ENCODE measurements around the gene GATB.

DNA sequence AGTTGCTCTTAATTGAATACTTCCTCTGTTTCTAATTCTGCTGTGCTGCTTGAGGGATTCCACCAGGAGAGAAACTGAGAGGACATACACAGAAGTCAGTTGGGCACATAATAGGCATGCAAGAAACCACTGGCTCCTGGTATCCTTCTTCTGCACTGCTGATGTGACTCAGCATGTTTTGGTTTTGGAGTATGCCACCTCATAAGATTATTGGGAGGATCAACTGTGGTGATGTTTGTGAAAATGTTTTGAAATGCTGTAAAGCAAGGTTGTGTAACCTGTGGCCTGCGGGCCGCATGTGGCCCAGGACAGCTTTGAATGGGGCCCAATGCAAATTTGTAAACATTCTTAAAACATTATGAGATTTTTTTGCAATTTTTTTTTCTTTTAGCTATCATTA is 119.6 kb downstream of the GATB start:
- TF ChIP-seq SMC3 (IDR thresholded peaks at IDR 0.05; ENCODE audit: low read depth, low read length): no peak
- TF ChIP-seq MXI1 (IDR thresholded peaks at IDR 0.05; ENCODE audit: borderline replicate concordance, low read depth, low read length): no peak
- TF ChIP-seq USF2 (IDR thresholded peaks at IDR 0.05; ENCODE audit: low read depth, low read length): no peak
- TF ChIP-seq CTCF (conservative IDR thresholded peaks at IDR 0.05; ENCODE audit: low read depth, low read length): no peak
- TF ChIP-seq FOS (IDR thresholded peaks at IDR 0.05; ENCODE audit: low read depth, low read length): no peak
- TF ChIP-seq POLR2A (IDR thresholded peaks at IDR 0.05; ENCODE audit: low read depth, low read length): no peak
- TF ChIP-seq CHD1 (IDR thresholded peaks at IDR 0.05; ENCODE audit: low read depth, low read length): no peak
- TF ChIP-seq BHLHE40 (IDR thresholded peaks at IDR 0.05; ENCODE audit: low read depth, low read length): no peak
- peak; percentile 87 for TF ChIP-seq NFE2L2 (IDR thresholded peaks at IDR 0.05; ENCODE audit: low read depth, low read length)
- no peak for TF ChIP-seq MAZ (IDR thresholded peaks at IDR 0.05; ENCODE audit: borderline replicate concordance, low read depth, low read length)
- no peak for TF ChIP-seq RAD21 (IDR thresholded peaks at IDR 0.05; ENCODE audit: low read length)
- no peak for TF ChIP-seq RCOR1 (IDR thresholded peaks at IDR 0.05; ENCODE audit: insufficient replicate concordance, low read length)

Data from IMR-90 (cell line).